SU-DHL-6 (cell line): ENCODE data around the gene R3HDM2.

ENCODE experiments used
- H2AFZ ChIP-seq: fragments of 200-600 bp; sonication (generic); 2 replicates; pipeline ENCODE4 v1.6.1; 2014; ENCODE audit warnings: low read depth, mild to moderate bottlenecking, moderate library complexity, mixed read lengths, antibody characterized with exemption, low read length; ENCODE audit not compliant: severe bottlenecking
- H3F3A ChIP-seq: fragments of 200-600 bp; shearing (Covaris generic); 2 replicates; pipeline ENCODE4 v1.6.0; 2016; ENCODE audit warnings: antibody characterized with exemption, mild to moderate bottlenecking; ENCODE audit not compliant: insufficient read depth
- H3K27ac ChIP-seq: fragments of 200-600 bp; sonication (generic); 2 replicates; pipeline ENCODE4 v1.5.1; 2016; ENCODE audit warnings: low read depth, mild to moderate bottlenecking, low read length, moderate library complexity, mixed read lengths
- H3K27me3 ChIP-seq: fragments of 200-600 bp; sonication (generic), shearing (Covaris generic); 2 replicates; pipeline ENCODE4 v1.6.0; 2014; ENCODE audit warnings: mild to moderate bottlenecking, low read length
- H3K36me3 ChIP-seq: fragments of 200-600 bp; sonication (generic); 2 replicates; pipeline ENCODE4 v1.6.1; 2014; ENCODE audit warnings: mild to moderate bottlenecking, low read length, mixed read lengths
- H3K4me2 ChIP-seq: fragments of 300-600, 200-600 bp; shearing (Covaris generic), sonication (generic); 2 replicates; pipeline ENCODE4 v1.6.0; 2014; ENCODE audit warnings: low read length, low read depth, mild to moderate bottlenecking; ENCODE audit not compliant: poor library complexity, severe bottlenecking
- H3K4me3 ChIP-seq: fragments of 200-600 bp; sonication (generic); 2 replicates; pipeline ENCODE4 v1.5.1; 2014; ENCODE audit warnings: antibody characterized with exemption, low read length, mild to moderate bottlenecking, mixed read lengths; ENCODE audit not compliant: insufficient read depth, poor library complexity, severe bottlenecking
- H3K79me2 ChIP-seq: fragments of 200-600 bp; sonication (generic); 2 replicates; pipeline ENCODE4 v1.6.1; 2014; ENCODE audit warnings: mild to moderate bottlenecking, low read length, moderate library complexity; ENCODE audit not compliant: insufficient read depth
- H3K9ac ChIP-seq: fragments of 200-600 bp; sonication (generic); 2 replicates; pipeline ENCODE4 v1.7.0; 2014; ENCODE audit warnings: mild to moderate bottlenecking, low read length
- H3K9me2 ChIP-seq: fragments of 200-600 bp; sonication (generic); replicated peaks from 2 replicates; pipeline ENCODE4 v1.6.1; 2014; ENCODE audit warnings: low read length; ENCODE audit not compliant: insufficient read depth
- H3K9me3 ChIP-seq: fragments of 200-600 bp; sonication (generic); 2 replicates; pipeline ENCODE4 v1.6.1; 2014; ENCODE audit warnings: low read length, mixed read lengths; ENCODE audit not compliant: insufficient read depth
- H4K20me1 ChIP-seq: fragments of 200-600 bp; sonication (generic); 2 replicates; pipeline ENCODE4 v1.6.1; 2014; ENCODE audit warnings: low read depth, mild to moderate bottlenecking, antibody characterized with exemption, low read length, moderate library complexity, mixed read lengths
- EZH2phosphoT487 ChIP-seq: fragments of 200-600 bp; sonication (generic), shearing (Covaris generic); conservative IDR thresholded peaks from 2 replicates; pipeline ENCODE4 v1.6.1; 2018; ENCODE audit warnings: mild to moderate bottlenecking, antibody characterized with exemption, low read length, moderate library complexity, mixed read lengths
- TF ChIP-seq, protein P1 (sequence below): fragments of 200-600 bp; sonication (generic); IDR thresholded peaks from one replicate; pipeline ENCODE4 v1.5.1; 2017; ENCODE audit warnings: antibody characterized with exemption, mild to moderate bottlenecking, low read length, moderate library complexity; ENCODE audit not compliant: insufficient read depth, poor library complexity, severe bottlenecking

Gene R3HDM2

DNA sequence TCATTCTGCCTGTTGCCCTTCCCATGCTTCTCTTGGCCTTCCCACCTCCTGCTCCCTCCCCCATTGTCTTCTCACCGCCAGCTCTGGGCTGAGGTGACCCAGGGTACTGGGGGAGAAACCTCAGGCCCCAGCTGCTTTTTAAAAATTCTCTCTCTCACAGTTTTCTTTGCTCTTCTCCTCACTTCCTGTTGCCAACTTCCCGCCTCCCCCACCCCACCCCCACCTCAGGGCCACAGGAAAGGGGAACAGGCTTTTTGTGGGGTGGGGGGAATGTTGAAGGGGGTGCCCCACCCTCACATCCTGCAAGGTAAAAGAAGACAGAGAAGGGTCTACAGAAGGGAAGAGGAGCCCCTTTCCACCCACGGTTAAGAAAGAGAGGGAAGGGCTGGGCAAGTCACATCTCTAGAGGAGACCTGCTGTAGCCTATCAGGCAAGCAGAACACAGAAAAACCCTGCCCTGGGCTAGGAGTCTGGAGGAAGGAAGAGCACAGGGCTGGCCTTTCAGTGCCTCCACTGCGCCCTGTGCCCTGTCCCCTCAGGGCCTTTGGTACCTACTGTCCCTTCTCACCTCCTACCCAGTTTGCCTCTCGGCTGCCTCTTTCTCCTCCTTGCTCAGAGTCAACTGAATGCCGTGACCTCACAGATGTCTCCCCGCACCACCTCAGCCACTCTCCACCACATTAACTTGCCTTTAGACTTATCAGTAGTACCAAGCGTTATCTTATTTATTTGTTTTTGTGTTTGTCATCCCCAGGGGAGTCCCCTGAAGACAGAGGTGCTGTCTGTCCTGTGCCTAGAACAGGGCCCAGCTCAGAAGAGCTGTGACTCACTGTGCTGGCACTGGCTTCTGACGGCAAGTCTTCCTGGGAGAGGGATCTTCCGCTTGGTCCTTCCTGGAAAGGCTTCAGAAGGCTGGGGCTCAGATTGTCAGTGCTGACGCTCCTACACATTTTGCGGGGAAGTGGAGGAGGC is 47.2 kb upstream of the R3HDM2 start:
- H3K9me3 ChIP-seq = no peaks in the 10 kb centered on the region
- no peaks in the 10 kb centered on the region for H3K79me2 ChIP-seq
- peak overlapping the region; percentile 49 for H3K4me2 ChIP-seq
- H3K36me3 ChIP-seq = no peaks in the 10 kb centered on the region
- H2AFZ ChIP-seq = peak overlapping the region; percentile 65
- H4K20me1 ChIP-seq = no peaks in the 10 kb centered on the region
- peaks cover 12% of the 10 kb centered on the region; the same call in 1 of the 2 replicates for H3F3A ChIP-seq
- H3K4me3 ChIP-seq = peak overlapping the region; percentile 13
- peak overlapping the region; percentile 54 for H3K9ac ChIP-seq
- TF ChIP-seq, protein P1, sequence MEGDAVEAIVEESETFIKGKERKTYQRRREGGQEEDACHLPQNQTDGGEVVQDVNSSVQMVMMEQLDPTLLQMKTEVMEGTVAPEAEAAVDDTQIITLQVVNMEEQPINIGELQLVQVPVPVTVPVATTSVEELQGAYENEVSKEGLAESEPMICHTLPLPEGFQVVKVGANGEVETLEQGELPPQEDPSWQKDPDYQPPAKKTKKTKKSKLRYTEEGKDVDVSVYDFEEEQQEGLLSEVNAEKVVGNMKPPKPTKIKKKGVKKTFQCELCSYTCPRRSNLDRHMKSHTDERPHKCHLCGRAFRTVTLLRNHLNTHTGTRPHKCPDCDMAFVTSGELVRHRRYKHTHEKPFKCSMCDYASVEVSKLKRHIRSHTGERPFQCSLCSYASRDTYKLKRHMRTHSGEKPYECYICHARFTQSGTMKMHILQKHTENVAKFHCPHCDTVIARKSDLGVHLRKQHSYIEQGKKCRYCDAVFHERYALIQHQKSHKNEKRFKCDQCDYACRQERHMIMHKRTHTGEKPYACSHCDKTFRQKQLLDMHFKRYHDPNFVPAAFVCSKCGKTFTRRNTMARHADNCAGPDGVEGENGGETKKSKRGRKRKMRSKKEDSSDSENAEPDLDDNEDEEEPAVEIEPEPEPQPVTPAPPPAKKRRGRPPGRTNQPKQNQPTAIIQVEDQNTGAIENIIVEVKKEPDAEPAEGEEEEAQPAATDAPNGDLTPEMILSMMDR = no peak
- TF ChIP-seq EZH2phosphoT487 = no peak
- no peaks in the 10 kb centered on the region for H3K9me2 ChIP-seq
- peak overlapping the region; percentile 63 for H3K27ac ChIP-seq
- no peaks in the 10 kb centered on the region for H3K27me3 ChIP-seq

DNA sequence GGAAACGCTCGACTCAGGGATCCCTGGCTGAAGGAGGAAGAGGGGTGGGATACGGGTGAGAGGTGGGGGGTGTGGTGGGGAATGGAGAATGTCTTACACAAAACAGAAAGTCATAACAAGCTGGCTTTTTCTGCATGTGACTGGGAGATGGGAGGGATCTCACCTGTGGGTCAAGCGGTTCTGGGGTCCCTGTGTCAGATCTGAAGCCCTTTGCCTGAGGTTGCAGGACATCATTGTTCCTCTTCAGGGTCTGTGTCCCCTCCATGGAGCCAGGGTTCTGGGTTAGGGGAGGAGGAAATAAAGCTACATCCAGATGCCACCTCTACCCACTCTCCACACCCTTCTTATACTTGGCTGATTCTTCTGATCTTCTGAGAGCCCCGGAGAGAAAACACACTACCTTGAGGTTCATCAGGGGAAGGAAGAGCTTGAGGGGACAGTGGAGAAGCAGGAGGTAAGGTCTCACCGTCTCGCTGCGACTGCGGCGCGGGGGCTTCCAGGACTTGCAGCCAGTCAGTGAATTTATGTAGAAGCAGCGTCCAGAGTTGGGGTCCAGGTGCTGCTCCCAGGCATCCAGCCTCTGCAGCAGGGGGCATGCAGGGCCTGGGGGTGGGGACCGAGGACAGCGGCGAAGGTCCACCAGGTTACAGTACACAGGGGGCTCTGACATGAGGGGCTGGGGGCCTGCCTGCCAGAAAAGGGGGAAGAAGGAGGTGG is 46.3 kb upstream of the R3HDM2 start:
- H4K20me1 ChIP-seq = no peaks in the 10 kb centered on the region
- peak overlapping the region; percentile 65 for H2AFZ ChIP-seq
- no peaks in the 10 kb centered on the region for H3K9me3 ChIP-seq
- H3K27ac ChIP-seq = peak overlapping the region; percentile 63
- peak overlapping the region; percentile 54 for H3K9ac ChIP-seq
- TF ChIP-seq, protein P1 = no peak
- no peak for TF ChIP-seq EZH2phosphoT487
- no peaks in the 10 kb centered on the region for H3K36me3 ChIP-seq
- H3K4me2 ChIP-seq = peak overlapping the region; percentile 49
- H3F3A ChIP-seq = peaks cover 12% of the 10 kb centered on the region; the same call in 1 of the 2 replicates
- H3K4me3 ChIP-seq = peak overlapping the region; percentile 13
- H3K27me3 ChIP-seq = no peaks in the 10 kb centered on the region
- H3K9me2 ChIP-seq = no peaks in the 10 kb centered on the region
- H3K79me2 ChIP-seq = no peaks in the 10 kb centered on the region

DNA sequence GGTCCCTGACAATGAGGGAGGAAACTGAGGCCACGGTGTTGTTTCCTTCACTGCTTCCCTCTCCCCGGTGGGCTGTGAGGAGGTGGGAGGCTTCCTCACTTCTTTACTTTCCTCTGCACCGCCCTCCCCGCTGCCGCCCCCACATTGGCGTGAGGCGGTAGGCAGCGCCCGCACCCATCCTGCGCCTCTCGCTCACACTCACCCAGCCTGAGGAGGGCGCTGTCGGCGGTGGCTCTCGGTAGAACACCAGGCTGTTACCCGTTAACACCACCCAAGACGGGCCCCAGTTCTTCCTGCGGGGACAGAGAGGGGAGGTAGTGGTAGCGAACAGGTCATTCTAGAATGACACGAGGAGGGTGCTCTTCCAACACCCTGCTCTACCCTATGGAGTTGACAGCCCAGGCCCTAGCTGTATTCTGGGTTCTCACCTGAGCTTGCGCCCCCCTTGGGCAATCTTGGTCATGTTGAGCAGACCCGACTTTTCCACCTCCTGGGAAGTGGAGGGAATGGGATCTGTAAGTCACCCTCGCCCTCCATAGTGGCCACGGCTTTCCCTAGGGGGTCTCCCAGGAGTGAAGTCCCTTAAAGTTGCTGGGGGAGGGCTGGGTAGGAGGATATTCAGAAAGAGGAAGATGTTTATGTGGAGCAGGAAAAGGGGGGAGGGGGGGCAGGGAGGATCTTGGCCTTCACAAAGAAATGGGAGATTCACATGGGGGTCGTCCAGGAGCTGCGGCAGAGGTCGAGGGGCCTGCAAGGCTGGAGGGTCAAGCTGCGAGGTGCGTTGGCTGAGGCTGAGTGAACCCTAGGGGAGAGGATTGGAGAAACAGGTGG is 45.5 kb upstream of the R3HDM2 start:
- no peaks in the 10 kb centered on the region for H3K9me2 ChIP-seq
- H2AFZ ChIP-seq = no peak overlapping the region
- peak overlapping the region; percentile 49 for H3K4me2 ChIP-seq
- H3F3A ChIP-seq = peaks cover 12% of the 10 kb centered on the region; the same call in 1 of the 2 replicates
- H3K79me2 ChIP-seq = no peaks in the 10 kb centered on the region
- no peaks in the 10 kb centered on the region for H3K36me3 ChIP-seq
- H3K9ac ChIP-seq = no peak overlapping the region
- no peaks in the 10 kb centered on the region for H3K27me3 ChIP-seq
- H4K20me1 ChIP-seq = no peaks in the 10 kb centered on the region
- H3K9me3 ChIP-seq = no peaks in the 10 kb centered on the region
- TF ChIP-seq, protein P1 = peak; percentile 11
- no peak for TF ChIP-seq EZH2phosphoT487
- no peak overlapping the region for H3K4me3 ChIP-seq
- H3K27ac ChIP-seq = no peak overlapping the region
